Choroid plexus epithelial cell (primary cell): ENCODE results near the gene TMEM178A.

Experiments used
- DNase-seq: peaks from one replicate; pipeline ENCODE4 v3.0.0-alpha.2; 2010; ENCODE audit warnings: low read depth
- H3K4me3 ChIP-seq: 2 replicates; pipeline ENCODE4 v1.5.1; 2011; ENCODE audit warnings: low read depth, mild to moderate bottlenecking, control low read depth, low read length, moderate library complexity
- CTCF ChIP-seq: conservative IDR thresholded peaks from 2 replicates; pipeline ENCODE4 v1.5.1; 2011; ENCODE audit warnings: low read depth, mild to moderate bottlenecking, control low read depth, inconsistent platforms, low read length, moderate library complexity

TMEM178A gene

DNA sequence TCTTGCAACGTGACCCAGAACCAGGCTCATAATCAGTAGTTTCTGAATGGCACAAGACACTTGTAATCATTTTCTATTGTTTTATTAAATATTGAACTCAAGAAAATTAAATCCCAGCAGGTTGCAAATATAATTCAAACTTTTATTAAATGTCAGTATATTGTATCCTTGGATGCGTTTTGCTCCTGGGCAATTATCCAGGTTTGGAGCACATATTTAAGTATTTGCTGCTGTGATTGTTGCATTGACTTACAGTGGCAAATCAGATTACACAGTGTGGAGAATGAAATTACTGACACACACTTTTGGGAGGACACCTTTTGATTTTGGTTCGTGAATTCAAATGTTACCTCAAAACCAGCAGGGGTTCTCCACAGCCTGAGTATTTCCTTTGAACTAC lies 27.1 kb upstream of the TMEM178A start:
- no peak for DNase-seq
- TF ChIP-seq CTCF, result no peak
- H3K4me3 ChIP-seq, result no peak overlapping the region

DNA sequence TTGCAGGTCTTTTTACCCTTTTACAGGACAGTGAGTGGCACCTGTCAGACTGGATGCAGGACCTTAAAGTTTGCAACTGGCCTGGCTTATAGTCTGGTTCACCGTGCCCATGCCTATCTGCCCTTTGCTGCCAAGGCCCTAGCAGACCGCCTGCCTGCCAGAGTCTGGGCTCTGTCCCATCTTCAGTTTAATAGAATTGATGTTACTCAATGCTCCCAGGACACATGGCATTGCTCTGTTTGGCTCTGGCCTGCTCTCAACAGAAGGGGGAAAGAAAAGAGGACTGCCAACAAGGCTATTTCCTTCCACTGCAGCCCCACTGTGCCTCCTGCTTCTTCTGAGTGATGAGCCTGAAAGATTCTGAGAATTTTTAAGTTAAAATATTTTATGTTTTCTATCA lies 25.6 kb upstream of the TMEM178A start:
- DNase-seq, result no peak
- no peak for TF ChIP-seq CTCF
- no peak overlapping the region for H3K4me3 ChIP-seq

DNA sequence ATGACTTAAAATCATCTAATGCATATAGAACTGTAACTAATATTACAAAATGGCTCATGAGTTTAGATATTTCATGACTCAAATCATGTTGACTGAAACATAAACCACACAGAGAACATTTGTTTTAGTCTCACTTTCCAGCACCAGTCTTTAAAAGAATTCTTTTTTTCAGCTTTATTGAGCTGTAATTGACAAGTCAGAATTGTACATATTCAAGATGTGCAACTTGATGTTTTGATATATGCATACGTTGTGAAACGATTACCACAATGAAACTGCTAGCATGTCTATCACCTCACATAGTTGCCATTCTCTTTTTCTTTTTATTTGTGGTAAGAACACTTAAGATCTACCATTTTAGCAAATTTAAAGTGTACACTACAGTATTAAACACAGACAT lies 25.0 kb upstream of the TMEM178A start:
- TF ChIP-seq CTCF, result no peak
- no peak overlapping the region for H3K4me3 ChIP-seq
- no peak for DNase-seq

DNA sequence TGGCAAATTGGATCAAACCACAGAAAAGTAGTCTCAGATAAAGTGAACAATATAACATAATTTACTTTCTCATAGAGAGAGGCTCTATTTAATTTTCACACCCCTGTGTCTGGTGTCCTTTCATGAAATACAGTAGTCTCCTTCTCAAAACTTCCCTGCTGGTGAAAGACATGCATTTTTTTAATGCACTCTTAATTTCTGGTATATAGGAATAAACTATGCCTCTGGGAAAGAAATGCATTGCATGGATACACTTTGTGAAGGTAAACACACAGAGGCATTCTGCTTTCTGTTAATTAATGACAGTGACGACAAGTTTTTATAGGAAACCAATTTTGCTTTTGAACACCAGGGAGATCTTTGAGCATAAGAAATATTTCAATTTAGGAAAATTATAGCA lies 24.1 kb upstream of the TMEM178A start:
- no peak for DNase-seq
- TF ChIP-seq CTCF, result no peak

GRCh38 chr2:39642051-39642718 lies 23.5 kb upstream of the TMEM178A start:
- no peak overlapping the region for H3K4me3 ChIP-seq
- no peak for TF ChIP-seq CTCF
- peak; percentile 63 for DNase-seq

More for the DNA sequence above, 24.1 kb upstream of the TMEM178A start:
- no peak overlapping the region for H3K4me3 ChIP-seq

- TF ChIP-seq CTCF, result no peak
- DNase-seq, result no peak
- H3K4me3 ChIP-seq, result no peak overlapping the region
Measured at GRCh38 chr2:39645826-39646225, 19.9 kb upstream of the TMEM178A start.

DNA sequence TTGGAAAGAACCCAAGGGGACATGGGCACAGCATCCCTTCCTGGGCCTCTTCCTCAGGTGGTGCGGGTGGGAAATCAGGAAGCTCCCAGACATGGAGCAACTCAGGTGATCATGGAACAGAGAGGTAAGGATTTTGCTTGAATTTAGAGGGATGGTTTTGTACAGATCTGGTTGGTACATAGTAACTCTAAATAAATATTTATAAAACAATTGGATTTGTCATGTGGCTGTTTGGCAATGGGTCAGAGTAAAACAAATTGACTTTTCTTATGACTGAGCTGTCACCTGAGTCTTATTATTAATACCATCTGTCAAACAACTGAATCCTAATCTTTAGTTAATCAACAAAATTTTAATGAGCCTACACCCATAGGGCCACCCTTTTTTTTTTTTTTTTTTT lies 19.4 kb upstream of the TMEM178A start:
- TF ChIP-seq CTCF, result no peak
- DNase-seq, result no peak
- no peak overlapping the region for H3K4me3 ChIP-seq
